Esophagus muscularis mucosa (tissue), 4 donors: Measurements from ENCODE around the gene ZBED6.

ENCODE experiments used
- CTCF ChIP-seq, 3 experiments: fragments of 200-600 bp in 2 of 3; fragments of 450-650 bp in 1 of 3; sonication (generic) in 2 of 3; IDR thresholded peaks; one replicate each; pipeline ENCODE4 v1.5.1; 2017 to 2019; ENCODE audit warnings: antibody characterized with exemption in 3 of 3, mild to moderate bottlenecking in 2 of 3, moderate library complexity in 1 of 3
- EP300 ChIP-seq: sonication (generic); formaldehyde crosslinking; IDR thresholded peaks from one replicate; pipeline ENCODE4 v1.6.1; 2017; ENCODE audit warnings: antibody characterized with exemption
- POLR2A ChIP-seq: fragments of 450-650 bp; IDR thresholded peaks from one replicate; pipeline ENCODE4 v1.6.1; 2017; ENCODE audit warnings: antibody characterized with exemption, moderate library complexity, mild to moderate bottlenecking, low read depth
- POLR2AphosphoS5 ChIP-seq, 2 donors: sonication (generic); formaldehyde crosslinking; IDR thresholded peaks; one replicate each; pipeline ENCODE4 v1.6.1; 2017; ENCODE audit warnings: antibody characterized with exemption in 2 of 2

GRCh38 chr1:203823306-203823705, 27.9 kb downstream of the ZBED6 start:
- TF ChIP-seq POLR2AphosphoS5 (IDR thresholded peaks at IDR 0.05) (no peak), POLR2A (no peak), CTCF (IDR thresholded peaks at IDR 0.05) (no peak), EP300 (no peak)
